Measurements from ENCODE around the gene POLR3E. TPM values are rescaled to one million over a fixed set of nuclear protein-coding genes. Genes with fewer than 3 reads are reported as not detected.

The POLR3E gene
- total RNA-seq, 1 experiment from 2014 or later = 69.8 TPM

DNA sequence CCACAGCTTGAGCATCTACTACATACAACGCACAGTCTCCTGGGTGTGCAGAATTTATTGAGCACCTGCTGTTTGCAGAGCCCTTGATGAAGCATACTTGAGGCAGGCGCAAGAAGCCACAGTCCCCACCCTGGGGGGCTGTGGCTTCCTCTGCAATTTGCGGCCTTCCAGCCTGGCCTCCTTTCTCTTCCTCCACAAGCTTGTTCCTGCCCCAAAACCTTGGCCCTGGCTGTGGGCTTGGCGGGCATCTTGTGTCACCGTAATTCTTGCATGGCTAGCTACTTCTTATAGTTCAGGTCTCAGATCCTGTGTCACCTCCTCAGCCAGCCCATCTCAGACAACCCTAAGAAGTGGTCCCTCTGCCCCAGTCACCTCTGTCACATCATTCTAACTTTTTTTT is 43.9 kb upstream of the POLR3E start:
- BruUV-seq (replicated peaks) = no TSS peak
- H3K9me3 ChIP-seq (ENCODE audit: low read depth, low read length, poor library complexity, severe bottlenecking) = peaks cover 4% of the 10 kb centered on the region
- TF ChIP-seq, protein P1, sequence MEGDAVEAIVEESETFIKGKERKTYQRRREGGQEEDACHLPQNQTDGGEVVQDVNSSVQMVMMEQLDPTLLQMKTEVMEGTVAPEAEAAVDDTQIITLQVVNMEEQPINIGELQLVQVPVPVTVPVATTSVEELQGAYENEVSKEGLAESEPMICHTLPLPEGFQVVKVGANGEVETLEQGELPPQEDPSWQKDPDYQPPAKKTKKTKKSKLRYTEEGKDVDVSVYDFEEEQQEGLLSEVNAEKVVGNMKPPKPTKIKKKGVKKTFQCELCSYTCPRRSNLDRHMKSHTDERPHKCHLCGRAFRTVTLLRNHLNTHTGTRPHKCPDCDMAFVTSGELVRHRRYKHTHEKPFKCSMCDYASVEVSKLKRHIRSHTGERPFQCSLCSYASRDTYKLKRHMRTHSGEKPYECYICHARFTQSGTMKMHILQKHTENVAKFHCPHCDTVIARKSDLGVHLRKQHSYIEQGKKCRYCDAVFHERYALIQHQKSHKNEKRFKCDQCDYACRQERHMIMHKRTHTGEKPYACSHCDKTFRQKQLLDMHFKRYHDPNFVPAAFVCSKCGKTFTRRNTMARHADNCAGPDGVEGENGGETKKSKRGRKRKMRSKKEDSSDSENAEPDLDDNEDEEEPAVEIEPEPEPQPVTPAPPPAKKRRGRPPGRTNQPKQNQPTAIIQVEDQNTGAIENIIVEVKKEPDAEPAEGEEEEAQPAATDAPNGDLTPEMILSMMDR (conservative IDR thresholded peaks at IDR 0.05; ENCODE audit: low read depth, low read length) = no peak
- no peak for TF ChIP-seq EZH2 (IDR thresholded peaks at IDR 0.05; ENCODE audit: borderline replicate concordance, low read depth, low read length, poor library complexity, severe bottlenecking)

DNA sequence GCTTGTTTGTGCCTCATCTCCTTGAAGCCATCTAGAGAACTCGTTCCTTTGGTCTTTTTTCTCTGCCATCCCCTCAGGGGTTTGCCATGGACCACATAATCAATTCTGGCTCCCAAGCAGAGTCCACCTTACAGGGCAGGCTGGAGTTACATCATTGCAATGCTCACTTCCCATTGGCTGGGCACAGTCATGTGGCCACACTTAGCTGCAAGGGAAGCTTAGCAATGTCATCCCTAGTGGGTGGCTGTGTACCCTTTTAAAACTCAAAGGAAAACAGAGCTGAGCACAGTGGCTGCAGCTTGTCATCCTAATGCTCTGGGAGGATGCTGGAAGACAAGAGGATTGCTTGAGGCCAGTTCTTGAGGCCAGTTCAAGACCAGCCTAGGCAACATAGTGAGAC is 41.9 kb upstream of the POLR3E start:
- Histone ChIP-seq H3K4me1 (ENCODE audit: insufficient read depth, low read length, poor library complexity, severe bottlenecking) (no peaks in the 10 kb centered on the region), H3K36me3 (ENCODE audit: insufficient read depth, low read length, poor library complexity, severe bottlenecking) (peaks cover 2% of the 10 kb centered on the region), H3K9me3 (ENCODE audit: low read depth, low read length, poor library complexity, severe bottlenecking) (peaks cover 4% of the 10 kb centered on the region), H3K27me3 (replicated peaks; ENCODE audit: insufficient read depth, low read depth, low read length, poor library complexity) (no peaks in the 10 kb centered on the region), H3K4me3 (ENCODE audit: low read depth, low read length, poor library complexity, severe bottlenecking) (no peak overlapping the region), H3K27ac (ENCODE audit: low read depth, low read length, poor library complexity, severe bottlenecking) (no peak overlapping the region)
- BruUV-seq (replicated peaks) = no TSS peak
- no peak for DNase-seq (ENCODE audit: low spot score)
- intact Hi-C loops (cut with micrococcal nuclease; ENCODE audit: unreplicated experiment) = no loop called here
- TF ChIP-seq EZH2 (IDR thresholded peaks at IDR 0.05; ENCODE audit: borderline replicate concordance, low read depth, low read length, poor library complexity, severe bottlenecking) = no peak
- TF ChIP-seq, protein P1 (conservative IDR thresholded peaks at IDR 0.05; ENCODE audit: low read depth, low read length) = no peak
- ChIA-PET CTCF (no interaction called here), POLR2A (ENCODE audit: low non-redundant PET) (no interaction called here)

More for the DNA sequence above, 43.9 kb upstream of the POLR3E start:
- H3K4me1 ChIP-seq (ENCODE audit: insufficient read depth, low read length, poor library complexity, severe bottlenecking) = no peaks in the 10 kb centered on the region
- H3K4me3 ChIP-seq (ENCODE audit: low read depth, low read length, poor library complexity, severe bottlenecking) = no peak overlapping the region
- no peak overlapping the region for H3K27ac ChIP-seq (ENCODE audit: low read depth, low read length, poor library complexity, severe bottlenecking)
- CTCF ChIA-PET = interaction anchor here (0.6 kb wide), 1 partner anchor 9 kb away, joined by 8 read pairs; no protein-coding TSS in a partner anchor
- no peaks in the 10 kb centered on the region for H3K27me3 ChIP-seq (replicated peaks; ENCODE audit: insufficient read depth, low read depth, low read length, poor library complexity)
- no peaks in the 10 kb centered on the region for H3K36me3 ChIP-seq (ENCODE audit: insufficient read depth, low read length, poor library complexity, severe bottlenecking)
- intact Hi-C loops (cut with micrococcal nuclease; ENCODE audit: unreplicated experiment) = no loop called here
- DNase-seq (ENCODE audit: low spot score) = no peak
- POLR2A ChIA-PET (ENCODE audit: low non-redundant PET) = no interaction called here

DNA sequence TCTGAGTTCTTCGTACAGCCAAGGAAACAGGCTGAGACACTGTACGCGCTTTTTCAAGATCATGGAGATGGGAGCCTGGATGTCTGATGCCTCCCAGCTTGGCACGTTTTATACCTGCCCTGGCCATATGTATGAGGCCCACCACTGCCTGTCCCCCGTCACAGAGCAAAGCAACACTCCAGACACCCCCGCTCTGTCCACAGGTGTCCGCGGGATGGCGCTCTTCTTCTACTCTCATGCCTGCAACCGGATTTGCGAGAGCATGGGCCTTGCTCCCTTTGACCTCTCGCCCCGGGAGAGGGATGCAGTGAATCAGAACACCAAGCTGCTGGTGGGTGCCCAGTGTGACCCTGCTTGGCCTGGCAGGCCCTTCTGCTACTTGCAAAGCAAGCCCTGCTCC is 39.8 kb upstream of the POLR3E start:
- POLR2A ChIA-PET (ENCODE audit: low non-redundant PET) = no interaction called here
- Histone ChIP-seq H3K9me3 (ENCODE audit: low read depth, low read length, poor library complexity, severe bottlenecking) (peaks cover 4% of the 10 kb centered on the region), H3K27ac (ENCODE audit: low read depth, low read length, poor library complexity, severe bottlenecking) (no peak overlapping the region), H3K4me1 (ENCODE audit: insufficient read depth, low read length, poor library complexity, severe bottlenecking) (no peaks in the 10 kb centered on the region), H3K4me3 (ENCODE audit: low read depth, low read length, poor library complexity, severe bottlenecking) (no peak overlapping the region), H3K27me3 (replicated peaks; ENCODE audit: insufficient read depth, low read depth, low read length, poor library complexity) (no peaks in the 10 kb centered on the region), H3K36me3 (ENCODE audit: insufficient read depth, low read length, poor library complexity, severe bottlenecking) (peaks cover 6% of the 10 kb centered on the region)
- no TSS peak for BruUV-seq (replicated peaks)
- DNase-seq (ENCODE audit: low spot score) = no peak
- CTCF ChIA-PET = no interaction called here
- no peak for TF ChIP-seq EZH2 (IDR thresholded peaks at IDR 0.05; ENCODE audit: borderline replicate concordance, low read depth, low read length, poor library complexity, severe bottlenecking)
- TF ChIP-seq, protein P1 (conservative IDR thresholded peaks at IDR 0.05; ENCODE audit: low read depth, low read length) = no peak
- intact Hi-C loops (cut with micrococcal nuclease; ENCODE audit: unreplicated experiment) = no loop called here

All from A673 (cell line).